Hematopoietic multipotent progenitor cell treated with erythropoietin and hydrocortisone succinate and interleukin-3 and kit ligand, for 17 days (in vitro differentiated cells): ENCODE measurements around the gene KCNMB3.
A peak's percentile ranks its signal among the peaks of the same experiment; 100 is the strongest.
"Not testable (repeated sequence)": the region's sequence is repeated elsewhere in the genome, so short reads cannot be mapped to it uniquely, and the experiment has no call there.

Experiments used
- DNase-seq: peaks from one replicate; pipeline ENCODE4 v3.0.0-alpha.2; 2015; ENCODE audit warnings: low spot score

Gene KCNMB3, protein sequence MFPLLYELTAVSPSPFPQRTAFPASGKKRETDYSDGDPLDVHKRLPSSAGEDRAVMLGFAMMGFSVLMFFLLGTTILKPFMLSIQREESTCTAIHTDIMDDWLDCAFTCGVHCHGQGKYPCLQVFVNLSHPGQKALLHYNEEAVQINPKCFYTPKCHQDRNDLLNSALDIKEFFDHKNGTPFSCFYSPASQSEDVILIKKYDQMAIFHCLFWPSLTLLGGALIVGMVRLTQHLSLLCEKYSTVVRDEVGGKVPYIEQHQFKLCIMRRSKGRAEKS

DNA sequence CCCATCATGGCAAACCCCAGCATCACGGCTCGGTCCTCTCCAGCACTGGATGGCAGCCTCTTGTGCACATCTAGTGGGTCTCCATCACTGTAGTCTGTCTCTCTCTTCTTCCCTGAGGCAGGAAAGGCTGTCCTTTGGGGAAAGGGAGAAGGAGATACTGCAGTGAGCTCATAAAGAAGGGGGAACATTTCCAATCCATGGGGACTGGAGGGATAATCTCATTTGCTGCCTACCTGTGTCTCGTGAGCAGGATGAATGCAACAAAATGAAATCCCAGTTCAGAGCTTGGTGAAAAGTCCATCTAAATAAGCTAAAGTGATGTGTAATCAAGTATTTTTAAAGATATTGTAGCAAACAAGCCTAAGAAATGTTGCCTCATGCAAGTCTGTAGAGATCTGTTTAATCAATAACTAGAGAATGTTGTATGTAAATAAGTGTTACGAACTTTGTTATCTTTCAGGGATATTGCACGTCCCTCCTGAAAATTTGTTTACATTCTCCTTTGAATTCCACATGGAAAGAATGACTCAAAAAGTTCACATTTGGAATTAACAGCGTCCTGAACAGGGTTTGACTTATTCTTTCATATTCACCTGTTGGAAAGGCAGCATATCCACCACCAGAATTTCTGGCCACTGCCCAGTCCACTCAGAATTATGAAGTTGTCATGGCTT, at the start of gene KCNMB3:
KCNMB3 (minus strand) TSS at position 312 of the 674 bp plus-strand sequence; CDS start at position 188, 124 bp downstream.
- no peak for DNase-seq

DNA sequence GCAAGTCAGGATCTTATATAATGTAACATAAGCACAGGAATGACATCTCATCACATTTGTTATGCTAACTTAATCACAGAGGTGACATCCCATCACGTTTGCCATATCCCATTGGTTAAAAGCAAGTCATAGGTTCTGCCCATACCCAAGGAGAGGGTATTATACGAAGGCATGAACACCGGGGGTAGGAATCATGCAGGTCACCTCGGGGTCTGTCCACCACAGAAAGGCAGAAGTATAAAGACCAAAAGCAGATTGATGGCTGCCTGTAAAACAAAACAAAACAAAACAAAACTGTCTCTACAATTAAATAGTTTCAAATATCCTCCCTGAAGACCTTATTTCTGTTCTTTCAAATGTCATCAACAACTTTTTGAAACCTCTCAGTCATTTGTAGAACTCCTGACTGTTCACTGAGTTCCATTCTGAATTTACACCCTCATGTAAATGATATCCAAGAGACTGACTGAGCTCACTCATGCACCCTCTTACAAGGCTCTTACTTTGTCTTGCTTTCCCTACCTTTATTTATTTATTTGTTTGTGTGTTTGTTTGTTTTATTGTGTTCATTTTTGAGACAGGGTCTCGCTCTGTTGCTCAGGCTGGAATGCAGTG, 49.2 kb upstream of the KCNMB3 start:
- DNase-seq: no peak

DNA sequence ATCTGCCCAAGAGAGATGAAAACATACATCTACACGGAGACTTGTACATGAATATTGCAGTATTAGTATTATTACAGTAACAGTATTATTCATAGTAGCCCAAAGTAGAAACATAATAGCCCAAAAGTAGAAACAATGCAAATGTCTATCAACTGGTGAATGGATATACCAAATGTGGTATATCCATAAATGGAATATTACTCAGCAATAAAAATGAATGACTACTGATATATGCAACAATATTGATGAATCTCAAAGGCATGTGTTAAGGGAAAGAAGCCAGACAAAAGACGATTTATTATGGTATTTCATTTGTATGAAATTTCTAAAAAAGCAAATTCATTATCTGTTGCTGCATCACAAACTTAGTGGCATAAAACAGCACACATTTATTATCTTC, 48.4 kb upstream of the KCNMB3 start:
- DNase-seq: no peak

DNA sequence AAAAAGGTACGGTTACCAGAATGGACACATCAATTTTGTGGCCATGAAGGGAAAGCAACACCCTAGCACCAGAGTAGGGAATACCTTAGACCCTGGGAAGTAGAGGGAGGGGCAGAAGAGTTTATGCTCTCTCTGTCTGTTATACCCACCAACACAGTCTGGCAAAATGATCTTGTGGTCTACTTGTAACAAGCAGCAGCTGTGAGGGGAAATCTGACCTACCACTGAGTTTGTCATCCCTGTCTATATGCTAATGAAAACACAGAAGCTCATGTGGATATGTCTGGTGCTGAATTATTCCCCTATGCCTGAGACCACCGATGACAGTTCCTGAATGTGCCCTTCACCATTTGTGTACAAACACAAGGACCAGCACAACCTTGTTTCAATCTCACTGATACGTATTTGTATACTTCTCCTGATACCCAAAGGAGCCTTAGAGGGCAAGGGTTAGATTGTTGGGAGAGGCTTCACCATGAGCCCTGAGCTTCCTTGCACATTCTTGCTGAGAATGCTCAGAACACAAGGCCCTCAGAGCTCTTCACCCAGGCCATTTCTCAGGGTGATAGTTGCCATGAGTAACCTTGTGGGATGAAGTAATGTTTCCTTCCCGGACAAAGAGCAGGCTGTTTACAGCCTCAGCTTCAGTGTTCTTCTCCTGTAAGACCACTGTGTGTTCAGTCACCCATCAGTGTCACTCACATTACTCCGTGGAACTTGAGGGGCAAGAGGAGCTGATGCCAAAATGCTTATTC, 47.2 kb upstream of the KCNMB3 start:
- no peak for DNase-seq

DNA sequence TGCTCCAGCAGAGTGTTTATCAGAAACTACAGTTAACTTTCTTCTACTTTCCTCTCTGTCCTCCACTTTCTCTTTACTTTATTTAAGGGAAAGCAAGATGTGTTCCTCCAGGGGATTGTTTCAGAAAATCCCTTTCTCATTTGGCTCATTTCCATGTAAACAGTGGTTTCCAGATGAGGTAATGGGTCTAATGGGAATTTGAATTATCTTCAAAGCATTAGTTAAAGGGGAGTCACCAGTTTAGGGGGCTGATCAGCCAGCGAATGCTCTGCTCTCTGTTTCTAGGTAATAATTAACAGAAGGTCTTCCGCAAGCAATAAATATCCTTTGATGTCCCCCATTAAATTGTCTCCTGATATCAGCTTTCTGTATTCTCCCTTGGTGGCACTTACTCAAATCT, 41.5 kb upstream of the KCNMB3 start:
- no peak for DNase-seq

DNA sequence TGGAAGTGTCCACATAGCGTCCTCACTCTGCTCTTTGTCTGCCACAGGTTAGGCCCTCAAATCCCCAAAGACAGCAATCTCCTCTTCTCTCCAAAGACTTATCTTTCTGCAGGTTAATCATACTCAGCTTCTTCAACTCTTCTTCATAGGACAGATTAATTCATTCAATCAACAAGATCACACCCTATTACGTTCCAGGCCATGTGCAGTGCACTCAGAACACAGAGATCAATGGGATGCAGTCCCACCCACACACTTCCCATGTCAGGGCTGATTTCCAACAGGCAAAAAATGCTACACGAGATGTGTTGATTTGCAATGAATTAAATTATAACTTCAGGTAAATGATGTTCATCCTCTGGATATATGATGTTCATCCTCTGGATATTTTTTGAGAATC, 38.4 kb upstream of the KCNMB3 start:
- DNase-seq: no peak

DNA sequence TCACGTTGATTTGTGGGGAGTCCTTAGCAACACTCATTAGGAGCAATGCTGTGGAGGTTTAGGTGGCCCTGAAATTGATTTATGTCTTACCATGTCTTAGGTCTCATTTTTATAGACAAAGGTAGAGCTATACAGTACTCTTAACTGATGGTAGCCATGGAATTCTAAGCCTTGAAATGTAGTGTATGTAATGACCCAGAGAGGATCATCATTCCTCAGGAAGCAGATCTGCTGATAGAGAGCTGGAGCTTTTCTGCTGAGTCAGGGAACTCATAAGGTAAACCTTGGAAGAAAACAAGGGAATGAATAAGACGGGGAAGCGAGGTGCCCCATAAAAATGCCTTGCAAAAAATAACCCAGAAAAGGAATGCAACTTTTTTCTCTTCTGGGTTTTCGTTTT, 37.9 kb upstream of the KCNMB3 start:
- DNase-seq: no peak

DNA sequence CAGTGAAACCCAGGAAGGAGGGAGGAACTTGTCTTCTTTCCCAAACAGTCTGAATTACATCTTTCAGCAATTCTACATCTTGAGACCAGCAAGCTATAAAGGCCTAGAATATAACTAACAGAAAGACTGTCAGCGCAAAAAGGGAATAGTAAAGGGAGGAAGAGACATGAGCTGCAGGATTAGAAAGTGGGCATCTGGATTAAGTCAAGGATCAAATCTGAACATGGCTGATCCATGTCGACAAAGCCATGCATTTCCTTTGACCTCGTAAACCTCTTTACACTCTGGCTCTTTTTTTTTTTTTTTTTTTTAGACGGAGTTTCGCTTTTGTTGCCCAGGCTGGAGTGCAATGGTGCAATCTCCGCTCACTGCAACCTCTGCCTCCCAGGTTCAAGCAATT, 35.4 kb upstream of the KCNMB3 start:
- DNase-seq: no peak

DNA sequence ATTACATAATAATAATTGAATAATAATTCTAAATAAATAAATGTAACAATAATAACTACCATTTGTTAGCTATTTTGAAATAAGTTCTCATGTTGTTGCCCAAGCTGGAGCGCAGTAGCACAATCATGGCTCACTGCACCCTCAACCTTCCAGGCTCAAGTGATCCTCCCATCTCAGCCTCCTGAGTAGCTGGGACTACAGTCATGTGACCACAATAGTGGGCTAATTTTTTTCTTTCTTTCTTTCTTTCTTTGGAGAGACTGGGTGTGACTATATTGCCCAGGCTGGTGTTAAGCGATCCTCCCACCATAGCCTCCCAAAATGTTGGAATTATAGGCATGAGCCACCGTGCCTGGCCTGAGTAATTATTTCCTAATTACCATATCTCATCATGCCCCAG, 30.9 kb upstream of the KCNMB3 start:
- no peak for DNase-seq

DNA sequence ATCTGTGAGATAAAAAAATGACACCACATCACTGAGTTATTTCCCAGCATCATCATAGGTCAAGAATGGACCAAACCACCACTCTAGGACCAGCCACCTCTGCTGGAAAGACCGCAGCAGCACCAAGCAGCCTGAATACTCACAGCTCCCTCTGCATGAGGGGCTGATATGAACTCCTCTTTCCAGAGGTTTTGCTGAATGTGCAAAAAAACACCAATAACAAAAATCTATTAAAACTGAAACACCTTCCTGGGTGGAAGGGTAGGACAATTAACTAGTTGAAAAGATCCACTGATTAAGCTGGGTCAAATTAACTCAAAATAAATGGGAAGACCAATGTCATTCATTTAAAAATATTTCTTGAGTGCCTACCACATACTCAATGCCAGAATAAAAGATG, 28.9 kb upstream of the KCNMB3 start:
- DNase-seq: no peak

DNA sequence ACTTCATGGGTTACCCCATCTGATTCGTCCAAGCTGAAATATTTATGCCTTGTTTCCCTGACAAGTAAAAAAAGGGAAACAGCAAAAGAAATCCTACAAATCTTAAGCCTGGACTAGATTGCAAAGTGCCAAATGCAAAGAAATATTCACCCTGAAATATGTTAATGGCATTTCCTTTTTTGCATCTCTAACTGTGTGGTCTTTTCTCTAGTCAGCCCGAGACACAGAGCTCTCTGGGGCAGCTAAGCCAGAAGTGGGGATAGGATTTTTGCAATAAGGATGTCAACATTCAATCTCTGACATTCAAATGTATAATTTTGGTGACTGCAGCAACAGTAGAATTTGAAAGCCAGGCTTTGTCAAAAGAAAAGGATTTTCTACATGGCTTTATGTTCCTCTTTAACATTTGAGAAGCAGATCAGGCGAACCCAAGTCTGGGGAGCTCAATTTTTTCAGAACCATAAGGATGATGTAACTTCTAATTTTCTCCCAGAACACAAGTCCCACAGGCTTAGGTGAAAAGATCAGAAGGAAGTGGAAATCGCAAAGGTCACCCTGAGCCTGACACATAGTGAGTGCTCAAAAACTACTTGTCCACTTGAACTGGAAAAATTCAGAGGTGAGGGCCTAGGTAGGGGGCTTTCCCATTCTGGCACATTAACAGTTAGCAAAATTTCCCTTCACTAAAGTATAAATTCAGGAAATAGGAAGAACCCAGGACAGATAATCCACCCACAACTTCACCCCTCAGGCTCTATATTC, 28.2 kb upstream of the KCNMB3 start:
- no peak for DNase-seq

DNA sequence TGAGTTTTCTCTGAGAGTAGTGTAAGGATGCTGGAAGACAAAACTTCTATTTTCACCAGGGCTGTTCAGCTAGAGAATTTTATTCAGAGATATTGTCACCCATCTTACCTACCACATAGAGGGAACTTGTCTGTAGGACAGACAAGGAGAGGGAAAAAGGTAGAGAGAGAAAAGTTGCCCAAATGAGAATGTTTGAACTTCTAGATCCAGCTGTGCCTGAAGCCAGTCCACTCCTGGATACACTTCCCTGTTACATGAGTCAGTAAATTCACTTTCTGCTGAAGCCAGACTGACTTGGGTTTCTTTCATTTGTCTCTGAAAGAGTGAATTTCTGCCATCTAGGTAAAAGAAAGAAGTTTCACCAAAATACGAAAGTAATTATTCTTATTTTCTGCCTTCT, 27.2 kb upstream of the KCNMB3 start:
- DNase-seq: no peak

DNA sequence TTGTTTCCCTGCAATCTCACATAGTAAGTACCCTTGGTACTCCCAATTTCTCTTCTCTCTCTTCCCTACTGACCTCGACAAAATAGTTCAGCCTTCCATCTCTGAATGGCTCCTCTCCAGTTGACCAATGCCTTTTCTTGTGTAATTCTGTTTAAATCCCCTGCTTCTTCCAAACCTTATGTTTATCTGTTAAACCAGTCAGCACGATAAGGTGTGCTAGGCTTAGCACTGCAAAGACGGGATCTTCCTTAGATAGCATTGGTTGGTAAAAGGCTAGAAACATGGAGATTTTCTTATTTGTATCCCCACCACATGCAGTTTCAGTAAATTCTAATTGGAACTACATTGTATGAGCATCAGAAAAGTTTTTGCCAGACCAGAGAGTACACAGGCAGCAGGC, 25.8 kb upstream of the KCNMB3 start:
- DNase-seq: no peak

DNA sequence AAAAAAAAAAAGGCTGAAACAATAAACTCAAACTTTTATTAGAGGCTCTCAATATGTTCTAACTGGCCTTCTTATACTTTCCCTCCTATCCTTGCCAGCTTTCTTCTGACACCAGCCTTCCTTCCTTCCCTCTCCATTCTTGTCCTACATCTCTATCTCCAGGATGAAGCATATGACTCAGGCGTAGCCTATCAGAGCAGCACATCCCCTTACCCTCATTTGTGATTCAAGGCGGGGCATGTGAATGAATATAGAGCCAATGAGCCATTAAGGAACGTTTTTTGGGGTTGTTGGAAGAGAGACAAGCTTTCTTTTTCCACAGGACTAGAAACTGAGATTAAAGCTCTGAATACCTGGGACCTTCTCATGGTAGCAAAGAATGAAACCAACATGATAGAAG, 25.1 kb upstream of the KCNMB3 start:
- DNase-seq: no peak

DNA sequence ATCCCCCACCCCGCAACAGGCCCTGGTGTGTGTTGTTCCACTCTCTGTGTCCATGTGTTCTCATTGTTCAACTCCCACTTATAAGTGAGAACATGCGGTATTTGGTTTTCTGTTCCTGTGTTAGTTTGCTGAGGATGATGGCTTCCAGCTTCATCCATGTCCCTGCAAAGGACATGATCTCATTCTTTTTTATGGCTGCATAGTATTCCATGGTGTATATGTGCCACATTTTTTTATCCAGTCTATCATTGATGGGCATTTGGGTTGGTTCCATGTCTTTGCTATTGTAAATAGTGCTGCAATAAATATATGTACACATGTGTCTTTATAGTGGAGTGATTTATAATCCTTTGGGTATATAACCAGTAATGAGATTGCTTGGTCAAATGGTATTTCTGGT, 23.5 kb upstream of the KCNMB3 start:
- DNase-seq: not testable (repeated sequence)

DNA sequence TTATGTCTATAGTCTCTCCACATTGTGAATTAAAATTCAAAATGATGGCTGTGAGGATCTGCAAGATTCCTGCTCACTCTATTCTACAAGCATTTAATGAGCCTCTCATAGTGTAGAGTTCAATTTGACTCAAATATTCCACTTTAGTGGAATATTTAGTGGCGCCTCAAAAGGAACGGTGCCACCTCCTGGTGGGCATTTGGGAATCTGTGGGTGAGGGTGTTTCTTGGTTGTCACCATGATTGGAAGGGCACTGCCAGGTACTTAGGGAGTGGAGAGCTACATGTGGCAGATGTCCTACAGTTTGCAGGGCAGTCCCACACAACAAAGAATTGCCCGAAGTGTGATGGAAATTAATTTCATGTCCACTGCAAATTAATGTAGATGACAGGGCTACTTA, 21.5 kb upstream of the KCNMB3 start:
- DNase-seq: peak; percentile 54

DNA sequence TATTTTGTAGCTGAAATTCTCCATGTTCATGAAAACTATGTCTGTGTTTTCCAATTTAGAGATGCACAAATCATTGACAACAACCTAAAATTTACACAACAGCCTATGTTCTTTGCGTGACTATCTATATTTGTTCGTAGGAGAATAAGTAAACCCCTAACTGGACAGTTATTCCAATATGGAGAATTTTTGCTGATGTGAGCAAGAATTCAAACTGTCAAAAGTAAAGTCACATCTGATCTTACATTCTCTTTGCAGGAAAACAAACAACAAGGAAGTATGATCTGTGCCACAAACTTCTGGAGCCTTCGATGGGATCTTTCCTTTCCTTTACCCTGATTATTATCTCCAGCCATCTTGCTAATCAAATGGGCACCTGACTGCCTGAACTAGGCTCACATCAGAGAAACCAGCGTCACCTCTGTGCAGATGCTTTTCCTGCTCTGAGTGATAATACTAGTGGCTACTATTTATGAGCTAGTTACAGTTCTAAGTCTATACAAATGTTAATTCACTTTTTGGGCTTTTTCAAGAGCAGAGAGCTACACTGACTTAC, 18.3 kb upstream of the KCNMB3 start:
- no peak for DNase-seq

DNA sequence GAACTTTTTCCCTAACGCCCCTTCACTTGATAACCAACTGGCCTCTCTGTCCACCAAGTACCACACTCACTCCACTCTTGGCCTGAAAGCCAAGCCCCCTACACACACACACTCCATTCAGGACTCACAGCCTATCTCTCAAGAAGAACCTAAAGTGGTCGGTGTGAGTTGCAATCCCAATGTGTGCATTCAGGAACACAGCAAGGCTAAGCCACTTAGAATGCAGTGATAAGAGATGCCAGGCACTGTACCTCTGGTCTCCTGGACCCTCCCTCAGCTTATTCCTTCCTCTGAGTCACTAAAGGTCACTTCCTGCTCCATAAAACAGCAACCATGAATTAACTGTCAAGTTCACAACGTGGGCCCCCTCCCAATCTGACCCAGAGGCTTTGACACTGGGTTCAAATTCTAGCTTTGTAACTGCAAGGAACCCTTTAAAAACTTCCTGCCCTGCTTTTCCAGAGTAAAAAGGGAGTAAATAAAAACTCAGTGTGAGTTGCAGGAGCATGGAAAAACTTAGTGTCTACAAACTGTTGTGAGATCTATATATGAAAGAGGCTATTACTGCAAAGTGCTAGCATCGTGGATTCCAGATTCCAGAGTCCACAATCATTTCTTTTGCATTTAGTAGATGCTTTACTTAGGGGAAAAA, 17.6 kb upstream of the KCNMB3 start:
- no peak for DNase-seq

DNA sequence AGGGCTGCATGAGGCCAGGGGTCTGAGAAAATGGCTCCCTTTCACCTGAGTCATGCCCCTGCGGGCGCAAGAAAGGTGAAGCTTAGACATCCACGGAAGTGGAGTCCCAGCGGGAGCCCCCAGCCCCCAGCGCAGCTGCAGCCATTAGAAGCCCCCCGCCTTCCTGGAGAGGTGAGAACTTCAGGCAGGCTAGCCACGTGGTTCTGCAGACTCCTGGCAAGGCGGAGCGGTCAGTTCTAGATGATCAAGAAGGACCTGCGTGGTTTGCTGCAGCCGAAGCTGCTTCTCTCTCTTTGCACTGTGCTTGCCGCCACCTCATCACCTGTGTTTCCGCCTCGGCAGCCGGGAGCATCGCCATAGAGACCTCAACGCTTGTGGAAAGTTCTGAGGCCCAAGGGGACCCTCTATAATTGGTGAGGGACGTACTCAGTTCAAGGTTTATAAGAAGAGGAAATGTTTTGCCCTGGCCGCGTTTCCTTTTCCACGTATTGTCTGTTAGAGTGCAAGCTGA, 15.8 kb upstream of the KCNMB3 start:
- DNase-seq: no peak

DNA sequence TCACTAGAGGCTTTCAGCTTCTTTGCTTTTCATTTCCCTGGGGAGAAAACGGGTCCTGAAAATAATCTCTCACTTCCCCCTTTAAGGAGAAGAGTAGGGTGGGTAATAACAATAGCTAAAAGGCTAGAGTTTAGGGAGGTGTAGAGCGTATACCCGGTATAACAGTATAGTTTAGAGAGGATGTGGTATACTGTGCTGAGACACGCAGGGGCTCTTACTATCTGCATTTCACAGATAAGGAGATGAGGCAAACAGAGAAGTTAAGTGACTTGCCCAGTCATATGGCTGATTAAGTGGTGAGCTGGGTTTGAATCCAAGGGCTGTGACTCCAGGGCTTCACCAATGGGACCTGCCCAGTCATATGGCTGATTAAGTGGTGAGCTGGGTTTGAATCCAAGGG, 15.0 kb upstream of the KCNMB3 start:
- DNase-seq: peak; percentile 25

DNA sequence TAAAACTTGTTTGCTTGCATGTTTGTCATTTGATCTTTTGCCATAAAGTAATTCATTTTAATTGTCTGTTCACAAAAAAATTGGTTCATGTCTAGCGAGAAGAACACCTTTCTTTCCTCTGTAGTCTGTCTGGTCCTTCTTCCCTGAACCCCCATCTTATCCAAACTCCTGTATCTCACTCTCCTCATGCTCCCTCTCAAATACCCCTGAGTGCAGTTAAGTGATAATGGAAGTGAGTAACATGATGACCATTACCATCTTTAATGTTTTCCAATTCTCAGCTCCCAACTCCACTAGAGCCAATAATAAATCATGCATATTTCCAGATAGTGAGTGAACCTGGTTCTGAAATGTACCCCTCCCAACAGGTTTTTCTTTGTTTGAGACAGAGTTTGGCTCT, 14.2 kb upstream of the KCNMB3 start:
- no peak for DNase-seq
